ENCODE results near the gene FUT7.
"Not testable (repeated sequence)": the region's sequence is repeated elsewhere in the genome, so short reads cannot be mapped to it uniquely, and the experiment has no call there.

DNA sequence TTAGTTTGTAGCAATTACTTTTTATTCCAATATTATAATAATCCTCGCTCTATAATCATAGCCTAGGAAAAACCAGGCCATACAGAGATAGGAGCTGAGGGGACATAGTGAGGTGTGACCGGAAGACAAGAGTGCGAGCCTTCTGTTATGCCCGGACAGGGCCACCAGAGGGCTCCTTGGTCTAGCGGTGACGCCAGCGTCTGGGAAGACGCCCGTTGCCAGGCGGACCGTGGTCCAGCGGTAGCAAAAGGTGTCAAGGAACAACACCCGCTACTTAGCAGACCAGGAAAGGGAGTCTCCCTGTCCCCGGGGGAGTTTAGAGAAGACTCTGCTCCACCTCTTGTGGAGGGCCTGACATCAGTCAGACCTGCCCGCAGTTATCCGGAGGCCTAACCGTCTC is 27.6 kb downstream of the FUT7 start:
- not testable (repeated sequence) for TF ChIP-seq GATAD2A, HDAC1 (CRISPR knock-in tag; IDR thresholded peaks at IDR 0.05)
- TF ChIP-seq, protein P1, sequence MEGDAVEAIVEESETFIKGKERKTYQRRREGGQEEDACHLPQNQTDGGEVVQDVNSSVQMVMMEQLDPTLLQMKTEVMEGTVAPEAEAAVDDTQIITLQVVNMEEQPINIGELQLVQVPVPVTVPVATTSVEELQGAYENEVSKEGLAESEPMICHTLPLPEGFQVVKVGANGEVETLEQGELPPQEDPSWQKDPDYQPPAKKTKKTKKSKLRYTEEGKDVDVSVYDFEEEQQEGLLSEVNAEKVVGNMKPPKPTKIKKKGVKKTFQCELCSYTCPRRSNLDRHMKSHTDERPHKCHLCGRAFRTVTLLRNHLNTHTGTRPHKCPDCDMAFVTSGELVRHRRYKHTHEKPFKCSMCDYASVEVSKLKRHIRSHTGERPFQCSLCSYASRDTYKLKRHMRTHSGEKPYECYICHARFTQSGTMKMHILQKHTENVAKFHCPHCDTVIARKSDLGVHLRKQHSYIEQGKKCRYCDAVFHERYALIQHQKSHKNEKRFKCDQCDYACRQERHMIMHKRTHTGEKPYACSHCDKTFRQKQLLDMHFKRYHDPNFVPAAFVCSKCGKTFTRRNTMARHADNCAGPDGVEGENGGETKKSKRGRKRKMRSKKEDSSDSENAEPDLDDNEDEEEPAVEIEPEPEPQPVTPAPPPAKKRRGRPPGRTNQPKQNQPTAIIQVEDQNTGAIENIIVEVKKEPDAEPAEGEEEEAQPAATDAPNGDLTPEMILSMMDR (CRISPR knock-in tag; IDR thresholded peaks at IDR 0.05) = peak; percentile 55
